ENCODE data around the gene RAF1. TPM values are rescaled to one million over a fixed set of nuclear protein-coding genes. Genes with fewer than 3 reads are reported as not detected.

Gene RAF1
- total and polyA plus RNA-seq, 2 of the 8 experiments (the other 6 are each of a cell fraction or from before 2014, with no cell fraction given) = 103 to 118 TPM

DNA sequence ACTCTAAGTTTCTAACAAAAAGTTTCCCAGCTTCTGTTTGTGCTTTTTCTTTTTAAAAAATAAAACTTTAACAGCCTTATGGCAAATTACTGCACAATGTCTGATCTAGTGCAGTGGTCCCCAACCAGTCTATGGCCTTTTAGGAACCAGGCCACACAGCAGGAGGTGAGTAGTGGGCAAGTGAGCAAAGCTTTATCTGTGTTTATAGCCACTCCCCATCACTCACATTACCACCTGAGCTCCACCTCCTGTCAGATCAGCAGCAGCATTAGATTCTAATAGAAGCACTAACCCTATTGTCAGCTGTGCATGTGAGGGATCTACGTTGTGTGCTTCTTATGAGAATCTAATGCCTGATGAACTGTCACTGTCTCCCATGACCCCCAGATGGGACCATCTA, 101.5 kb downstream of the RAF1 start (continued):
- no peak for TF ChIP-seq RAD21 (IDR thresholded peaks at IDR 0.05 in 1 of 2, conservative IDR thresholded peaks at IDR 0.05 in 1 of 2; ENCODE audit: low read depth in 2 of 2, low read length in 2 of 2)
- no peak for TF ChIP-seq JUN (IDR thresholded peaks at IDR 0.05; ENCODE audit: low read depth, low read length)
- no peak for TF ChIP-seq EGR1 (IDR thresholded peaks at IDR 0.05; ENCODE audit: borderline replicate concordance, low read depth, low read length)
- TF ChIP-seq, protein P1, sequence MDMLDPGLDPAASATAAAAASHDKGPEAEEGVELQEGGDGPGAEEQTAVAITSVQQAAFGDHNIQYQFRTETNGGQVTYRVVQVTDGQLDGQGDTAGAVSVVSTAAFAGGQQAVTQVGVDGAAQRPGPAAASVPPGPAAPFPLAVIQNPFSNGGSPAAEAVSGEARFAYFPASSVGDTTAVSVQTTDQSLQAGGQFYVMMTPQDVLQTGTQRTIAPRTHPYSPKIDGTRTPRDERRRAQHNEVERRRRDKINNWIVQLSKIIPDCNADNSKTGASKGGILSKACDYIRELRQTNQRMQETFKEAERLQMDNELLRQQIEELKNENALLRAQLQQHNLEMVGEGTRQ (IDR thresholded peaks at IDR 0.05; ENCODE audit: low read length) = no peak
- TF ChIP-seq TAF7 (optimal IDR thresholded peaks at IDR 0.05; ENCODE audit: borderline replicate concordance, low read depth, low read length) = no peak
- TF ChIP-seq RBBP5 (IDR thresholded peaks at IDR 0.05; ENCODE audit: borderline replicate concordance, low read depth, low read length) = no peak
- TF ChIP-seq HDAC6 (IDR thresholded peaks at IDR 0.05; ENCODE audit: low read depth, low read length) = no peak
- TF ChIP-seq BCL11A (IDR thresholded peaks at IDR 0.05; ENCODE audit: low read depth in 2 of 2, low read length in 2 of 2) = no peak
